Measurements from ENCODE around the gene FEZF2.

Gene FEZF2

DNA sequence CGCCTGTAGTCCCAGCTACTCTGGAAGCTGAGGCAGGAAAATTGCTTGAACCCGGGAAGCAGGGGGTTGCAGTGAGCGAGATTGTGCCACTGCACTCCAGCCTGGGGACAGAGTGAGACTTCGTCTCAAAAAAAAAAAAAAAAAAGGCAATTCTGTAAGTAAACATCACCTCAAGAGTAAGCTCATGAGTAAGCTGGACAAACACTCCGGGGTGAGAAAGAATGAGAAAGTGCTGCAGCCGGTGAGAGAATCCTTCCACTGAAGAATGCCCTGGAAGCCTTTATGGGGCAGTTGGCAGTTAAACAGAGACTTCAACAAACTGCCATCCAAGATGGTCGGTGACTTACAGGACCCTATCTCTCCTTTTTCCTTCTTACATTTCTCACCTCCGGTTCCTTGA lies 47.5 kb downstream of the FEZF2 start:
- DNase-seq, result peak; percentile 3

- no peak for DNase-seq
Observed at GRCh38 chr3:62323241-62323640, 50.1 kb downstream of the FEZF2 start.
